Testis (tissue), 2 donors: Measurements from ENCODE around the gene CYP27C1.

Source experiments
- CTCF ChIP-seq, 3 experiments: fragments of 450-650 bp in 2 of 3; fragments of 200-600 bp in 1 of 3; sonication (generic) in 1 of 3; IDR thresholded peaks; one replicate each; pipeline ENCODE4 v1.5.1; 2016 to 2019; ENCODE audit warnings: antibody characterized with exemption in 3 of 3, mild to moderate bottlenecking in 2 of 3, moderate library complexity in 1 of 3
- POLR2A ChIP-seq: fragments of 450-650 bp; IDR thresholded peaks from one replicate; pipeline ENCODE4 v1.6.1; 2017; ENCODE audit warnings: antibody characterized with exemption, mild to moderate bottlenecking, moderate library complexity

- no peak for TF ChIP-seq POLR2A
- TF ChIP-seq CTCF (IDR thresholded peaks at IDR 0.05), result no peak
Measured at GRCh38 chr2:127229555-127229954, 9.5 kb upstream of the CYP27C1 start.
